ENCODE results near the gene MRPL10. TPM values are rescaled to one million over a fixed set of nuclear protein-coding genes. Genes with fewer than 3 reads are reported as not detected.

MRPL10 gene
- total and polyA plus RNA-seq, 11 donors, result 43.8 to 79.2 (median 63.2) TPM

DNA sequence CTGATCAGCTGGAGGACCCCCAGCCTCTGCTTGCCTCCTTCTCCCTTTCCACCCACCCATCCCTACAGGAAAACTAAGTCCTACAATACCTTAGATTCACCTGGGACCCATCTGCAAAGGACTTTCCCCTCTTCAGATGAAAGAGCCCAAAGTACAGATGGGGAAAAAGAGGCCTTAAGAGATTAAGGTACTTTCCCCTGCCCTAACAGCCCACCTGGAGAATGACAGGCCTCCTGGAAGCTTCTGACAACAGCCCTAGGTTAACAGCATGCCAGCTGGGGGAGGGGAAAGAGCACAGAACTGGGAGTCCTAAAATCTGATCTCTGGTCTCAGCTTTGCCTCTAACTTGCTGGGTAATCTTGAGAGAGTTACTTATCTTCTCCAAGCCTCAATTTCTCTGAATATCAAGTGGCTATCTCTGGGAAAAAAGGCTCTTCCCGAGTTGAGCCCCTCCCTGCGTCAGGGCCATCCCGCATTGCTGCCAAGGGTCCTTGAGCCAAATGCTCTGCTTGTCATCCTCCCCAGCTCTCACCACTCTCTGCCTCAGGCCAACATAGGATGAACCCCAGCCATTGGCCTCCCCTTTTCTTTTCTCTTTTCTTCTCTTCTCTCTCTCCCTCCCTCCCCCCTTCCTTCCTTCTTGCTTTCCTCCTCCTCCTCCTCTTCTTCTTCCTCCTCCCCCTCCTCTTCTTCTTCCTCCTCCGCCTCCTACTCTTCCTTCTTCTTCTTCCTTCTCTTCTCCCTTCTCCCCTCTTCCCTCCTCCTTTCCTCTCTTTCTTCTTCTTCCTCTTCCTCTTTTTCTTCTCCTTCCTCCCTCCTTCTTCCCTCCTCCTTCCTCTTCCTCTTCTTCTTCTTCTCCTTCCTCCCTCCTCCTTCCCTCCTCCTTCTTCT, 42.1 kb upstream of the MRPL10 start:
- H3K36me3 ChIP-seq, result no peaks in the 10 kb centered on the region
- peak in 1 of 5 donors; percentile 20 for DNase-seq
- peaks cover 0 to 80% (median 25%) of the 10 kb centered on the region in 9 donors for H3K27me3 ChIP-seq
- H3K9me3 ChIP-seq, result no peaks in the 10 kb centered on the region
- ATAC-seq, result no peak
- H3K27ac ChIP-seq, result no peak overlapping the region
- intact Hi-C loops (cut with DNase I), result no loop called here
- H3K4me1 ChIP-seq, result peaks cover 0 to 8% (median 0%) of the 10 kb centered on the region in 12 donors
- 53 to 59% (median 58%) methylated on average over 4 of the region's 4 CpGs for WGBS, 4 donors
- H3K4me3 ChIP-seq, result no peak overlapping the region
- TF ChIP-seq, protein P1, sequence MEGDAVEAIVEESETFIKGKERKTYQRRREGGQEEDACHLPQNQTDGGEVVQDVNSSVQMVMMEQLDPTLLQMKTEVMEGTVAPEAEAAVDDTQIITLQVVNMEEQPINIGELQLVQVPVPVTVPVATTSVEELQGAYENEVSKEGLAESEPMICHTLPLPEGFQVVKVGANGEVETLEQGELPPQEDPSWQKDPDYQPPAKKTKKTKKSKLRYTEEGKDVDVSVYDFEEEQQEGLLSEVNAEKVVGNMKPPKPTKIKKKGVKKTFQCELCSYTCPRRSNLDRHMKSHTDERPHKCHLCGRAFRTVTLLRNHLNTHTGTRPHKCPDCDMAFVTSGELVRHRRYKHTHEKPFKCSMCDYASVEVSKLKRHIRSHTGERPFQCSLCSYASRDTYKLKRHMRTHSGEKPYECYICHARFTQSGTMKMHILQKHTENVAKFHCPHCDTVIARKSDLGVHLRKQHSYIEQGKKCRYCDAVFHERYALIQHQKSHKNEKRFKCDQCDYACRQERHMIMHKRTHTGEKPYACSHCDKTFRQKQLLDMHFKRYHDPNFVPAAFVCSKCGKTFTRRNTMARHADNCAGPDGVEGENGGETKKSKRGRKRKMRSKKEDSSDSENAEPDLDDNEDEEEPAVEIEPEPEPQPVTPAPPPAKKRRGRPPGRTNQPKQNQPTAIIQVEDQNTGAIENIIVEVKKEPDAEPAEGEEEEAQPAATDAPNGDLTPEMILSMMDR (IDR thresholded peaks at IDR 0.05), result no peak
- no peak for TF ChIP-seq POLR2A (IDR thresholded peaks at IDR 0.05)

DNA sequence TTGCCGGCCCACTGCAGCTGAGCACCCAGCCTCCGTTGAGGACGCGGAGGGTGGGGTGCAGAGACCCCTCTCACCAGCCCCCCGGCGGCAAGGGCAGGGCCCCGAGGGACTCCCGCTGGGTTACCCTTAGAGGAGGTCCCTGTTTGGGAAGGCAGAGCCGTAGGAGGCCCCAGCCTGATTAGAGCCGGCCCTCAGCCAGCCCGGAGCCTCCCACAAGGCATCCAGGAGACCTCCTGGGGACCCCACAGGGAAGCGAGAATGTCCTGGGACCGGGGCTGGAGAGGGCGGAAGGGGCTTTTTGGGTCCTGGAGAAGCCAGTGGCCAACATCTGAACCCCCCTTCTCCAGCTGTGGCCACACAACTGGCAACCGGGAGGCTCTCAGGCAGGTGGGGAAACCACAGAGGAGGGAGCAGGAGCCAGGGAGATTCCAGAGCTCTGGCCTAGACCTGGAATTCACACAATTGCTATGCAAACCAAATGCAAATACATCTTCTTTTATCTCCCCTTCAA, 41.4 kb upstream of the MRPL10 start:
- no peak for TF ChIP-seq POLR2A (IDR thresholded peaks at IDR 0.05)
- TF ChIP-seq, protein P1 (IDR thresholded peaks at IDR 0.05), result no peak
- H3K4me1 ChIP-seq, result peaks cover 0 to 8% (median 0%) of the 10 kb centered on the region in 12 donors
- WGBS, 4 donors, result 38 to 44% (median 42%) methylated on average over 6 to 15 of the region's 15 CpGs
- H3K4me3 ChIP-seq, result no peak overlapping the region
- no peak overlapping the region for H3K27ac ChIP-seq
- ATAC-seq (no peak), DNase-seq (no peak)
- H3K36me3 ChIP-seq, result no peaks in the 10 kb centered on the region
- intact Hi-C loops (cut with DNase I), result no loop called here
- H3K27me3 ChIP-seq, result peaks cover 0 to 82% (median 22%) of the 10 kb centered on the region in 9 donors
- no peaks in the 10 kb centered on the region for H3K9me3 ChIP-seq

DNA sequence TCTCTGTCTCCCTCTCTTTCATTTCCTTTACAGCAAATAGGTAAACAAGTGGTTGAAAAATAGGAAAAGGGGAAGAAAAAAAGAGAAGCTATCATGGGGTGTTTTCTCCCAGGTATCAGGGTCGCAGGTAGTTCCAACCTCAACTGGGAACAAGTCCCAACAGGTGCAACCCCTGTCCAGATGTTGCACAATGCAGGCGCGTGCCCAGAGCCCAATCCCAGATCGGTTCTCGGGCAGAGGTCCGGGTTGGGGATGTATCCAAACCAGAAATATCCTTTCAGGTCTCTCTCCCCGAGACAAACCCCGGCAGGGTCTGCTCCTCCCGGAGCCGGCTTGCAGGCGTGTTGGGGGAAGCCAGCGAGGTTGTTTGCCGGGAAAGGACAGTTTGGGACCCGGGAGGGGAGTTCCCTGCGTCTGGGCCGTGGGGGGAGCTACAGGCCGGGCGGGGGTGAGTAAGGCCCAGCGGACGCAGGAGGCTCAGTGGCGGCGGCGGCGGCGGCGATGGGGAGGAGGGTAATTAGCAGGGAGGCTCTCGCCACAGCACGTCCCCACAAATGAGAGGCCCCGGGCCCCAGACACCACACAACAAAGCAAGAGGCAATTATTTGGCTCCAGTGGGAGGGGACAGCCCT, 40.8 kb upstream of the MRPL10 start:
- Histone ChIP-seq H3K4me3 (no peak overlapping the region), H3K27me3 (peaks cover 0 to 81% (median 18%) of the 10 kb centered on the region in 9 donors), H3K9me3 (no peaks in the 10 kb centered on the region), H3K36me3 (no peaks in the 10 kb centered on the region), H3K4me1 (peaks cover 0 to 8% (median 0%) of the 10 kb centered on the region in 12 donors), H3K27ac (no peak overlapping the region)
- ATAC-seq (no peak), DNase-seq (peak in 1 of 5 donors; percentile 60)
- intact Hi-C loops (cut with DNase I), result no loop called here
- WGBS, 4 donors, result 35 to 48% (median 45%) methylated on average over 29 of the region's 29 CpGs
- no peak for TF ChIP-seq POLR2A (IDR thresholded peaks at IDR 0.05)
- TF ChIP-seq, protein P1 (IDR thresholded peaks at IDR 0.05), result no peak

DNA sequence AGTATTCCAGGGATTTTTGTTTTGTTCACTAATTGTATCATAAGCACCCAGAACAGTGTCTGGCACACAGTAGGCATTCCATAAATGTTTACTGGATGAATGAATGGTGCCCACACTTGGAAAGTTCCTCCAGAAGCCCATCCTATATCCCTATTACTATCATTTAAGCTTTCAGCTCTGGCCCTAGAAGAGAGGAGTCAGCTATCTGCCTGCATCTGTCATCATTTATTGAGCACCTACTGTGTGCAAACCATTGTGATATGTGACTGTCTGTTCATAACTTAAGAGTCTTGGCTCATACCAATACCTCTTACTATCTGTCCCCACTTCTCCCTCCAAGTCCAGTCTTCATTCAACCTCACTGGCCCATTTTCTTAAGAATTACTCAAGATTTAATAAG, 39.7 kb upstream of the MRPL10 start:
- Histone ChIP-seq H3K27ac (no peak overlapping the region), H3K9me3 (no peaks in the 10 kb centered on the region), H3K36me3 (no peaks in the 10 kb centered on the region), H3K27me3 (peaks cover 0 to 71% (median 18%) of the 10 kb centered on the region in 9 donors), H3K4me3 (no peak overlapping the region), H3K4me1 (peaks cover 0 to 8% (median 0%) of the 10 kb centered on the region in 12 donors)
- ATAC-seq (no peak), DNase-seq (no peak)
- intact Hi-C loops (cut with DNase I), result no loop called here
- TF ChIP-seq, protein P1 (IDR thresholded peaks at IDR 0.05), result no peak
- no peak for TF ChIP-seq POLR2A (IDR thresholded peaks at IDR 0.05)

Data from heart left ventricle (tissue), 16 donors.